ENCODE data around the gene TRIM31. TPM values are rescaled to one million over a fixed set of nuclear protein-coding genes. Genes with fewer than 3 reads are reported as not detected.
"Not testable (repeated sequence)": the region's sequence is repeated elsewhere in the genome, so short reads cannot be mapped to it uniquely, and the experiment has no call there.

TRIM31 gene
- total RNA-seq, 2 experiments from 2014 or later = not detected

DNA sequence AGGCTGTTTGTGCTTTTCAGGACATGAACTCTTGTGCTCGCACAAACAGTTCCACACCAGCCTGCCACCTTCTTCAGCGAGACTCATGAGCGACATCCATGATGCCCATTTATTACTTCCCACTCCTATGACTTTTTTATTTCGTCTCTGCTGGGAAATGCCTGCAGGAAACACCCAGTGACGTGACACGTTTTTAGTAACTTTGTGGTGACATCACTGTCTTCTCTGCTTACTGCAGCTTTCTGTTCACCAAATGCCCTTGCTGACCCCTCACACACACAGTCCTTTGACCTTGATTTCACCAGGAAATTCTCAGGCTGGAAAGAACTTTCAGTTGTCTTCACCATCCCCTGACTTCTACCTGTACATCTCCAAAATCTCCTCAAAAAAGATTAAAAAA is 31.9 kb upstream of the TRIM31 start:
- H3K4me1 Mint-ChIP-seq (ENCODE audit: low read depth) = no peaks in the 10 kb centered on the region
- H3K36me3 Mint-ChIP-seq (ENCODE audit: low read depth) = no peaks in the 10 kb centered on the region
- intact Hi-C loops (cut with DNase I, micrococcal nuclease) = no loop called here
- ChIA-PET CTCF (interaction anchor here (0.7 kb wide), 1 partner anchor 41 kb away, joined by 3 read pairs; no protein-coding TSS in a partner anchor), POLR2A (no interaction called here)
- no peak overlapping the region for H3K4me3 Mint-ChIP-seq
- Histone ChIP-seq H3K9me3 (ENCODE audit: control insufficient read depth in 1 of 2, insufficient read depth in 1 of 2, low read length in 2 of 2) (no peaks in the 10 kb centered on the region), H3K36me3 (ENCODE audit: insufficient read depth, low read length) (no peaks in the 10 kb centered on the region), H3K27ac (ENCODE audit: low read depth in 1 of 2, low read length in 2 of 2) (no peak overlapping the region), H3K4me3 (ENCODE audit: low read length) (no peak overlapping the region), H3K27me3 (ENCODE audit: control insufficient read depth in 1 of 2, insufficient read depth in 2 of 2, low read length in 2 of 2) (peaks cover 0 to 10% of the 10 kb centered on the region in 2 experiments), H3K4me1 (ENCODE audit: insufficient read depth, low read length) (no peaks in the 10 kb centered on the region)
- TF ChIP-seq CTCF (IDR thresholded peaks at IDR 0.05) = no peak
- ATAC-seq (ENCODE audit: poor library complexity) = no peak
- DNase-seq = no peak
- peaks cover 66% of the 10 kb centered on the region for H3K27me3 Mint-ChIP-seq
- H3K9me3 Mint-ChIP-seq = no peaks in the 10 kb centered on the region
- no peak overlapping the region for H3K27ac Mint-ChIP-seq

DNA sequence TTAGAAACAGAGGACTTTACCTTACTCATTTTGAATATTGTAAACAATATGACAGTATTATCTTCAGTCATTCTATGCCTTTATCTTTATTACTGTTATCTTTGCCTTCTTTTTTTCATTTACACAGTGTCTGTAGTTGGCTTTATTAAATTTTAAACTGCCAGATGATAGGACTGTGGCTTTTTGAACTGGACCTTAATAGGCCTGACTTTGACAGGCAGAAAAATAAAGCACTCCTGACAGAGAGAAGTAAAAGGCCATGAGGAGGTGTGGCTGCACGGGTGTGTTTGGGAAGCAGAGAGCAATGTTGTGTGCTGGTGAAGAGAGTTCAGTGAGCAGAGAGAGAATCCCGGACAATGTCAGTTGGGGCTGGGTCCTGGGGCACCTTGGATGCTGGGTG is 30.9 kb upstream of the TRIM31 start:
- Histone ChIP-seq H3K9me3 (ENCODE audit: control insufficient read depth in 1 of 2, insufficient read depth in 1 of 2, low read length in 2 of 2) (no peaks in the 10 kb centered on the region), H3K4me1 (ENCODE audit: insufficient read depth, low read length) (no peaks in the 10 kb centered on the region), H3K27me3 (ENCODE audit: control insufficient read depth in 1 of 2, insufficient read depth in 2 of 2, low read length in 2 of 2) (peaks cover 0 to 10% of the 10 kb centered on the region in 2 experiments), H3K36me3 (ENCODE audit: insufficient read depth, low read length) (no peaks in the 10 kb centered on the region), H3K27ac (ENCODE audit: low read depth in 1 of 2, low read length in 2 of 2) (no peak overlapping the region), H3K4me3 (ENCODE audit: low read length) (no peak overlapping the region)
- no peak for TF ChIP-seq CTCF (IDR thresholded peaks at IDR 0.05)
- intact Hi-C loops (cut with DNase I, micrococcal nuclease) = no loop called here
- H3K9me3 Mint-ChIP-seq = no peaks in the 10 kb centered on the region
- no peaks in the 10 kb centered on the region for H3K36me3 Mint-ChIP-seq (ENCODE audit: low read depth)
- POLR2A ChIA-PET = no interaction called here
- ATAC-seq (ENCODE audit: poor library complexity) = no peak
- no peak for DNase-seq
- CTCF ChIA-PET = interaction anchor here (1.3 kb wide), 1 partner anchor 13 kb away, joined by 3 read pairs; no protein-coding TSS in a partner anchor
- no peaks in the 10 kb centered on the region for H3K4me1 Mint-ChIP-seq (ENCODE audit: low read depth)
- no peak overlapping the region for H3K27ac Mint-ChIP-seq
- H3K27me3 Mint-ChIP-seq = peaks cover 70% of the 10 kb centered on the region
- H3K4me3 Mint-ChIP-seq = no peak overlapping the region

DNA sequence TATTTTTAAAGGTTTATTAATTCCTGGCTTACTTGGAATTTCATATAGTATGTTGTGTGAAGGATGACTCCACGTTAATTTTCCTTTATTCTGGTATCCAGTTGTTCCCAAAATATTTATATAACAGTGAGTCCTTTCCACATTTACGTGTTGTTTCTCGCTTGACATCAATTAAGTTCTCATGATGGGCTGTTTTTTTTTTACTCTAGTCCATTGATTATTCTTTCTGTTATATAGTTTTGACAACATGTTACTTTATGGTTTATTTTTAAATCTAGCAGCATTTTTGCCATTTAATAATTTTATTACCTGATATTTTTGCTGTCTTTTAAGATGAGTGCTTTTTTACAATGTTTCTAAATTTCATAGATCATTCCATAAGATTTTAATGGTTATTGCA is 29.8 kb upstream of the TRIM31 start:
- Histone ChIP-seq H3K9me3 (ENCODE audit: control insufficient read depth in 1 of 2, insufficient read depth in 1 of 2, low read length in 2 of 2) (no peaks in the 10 kb centered on the region), H3K27ac (ENCODE audit: low read depth in 1 of 2, low read length in 2 of 2) (no peak overlapping the region), H3K36me3 (ENCODE audit: insufficient read depth, low read length) (no peaks in the 10 kb centered on the region), H3K27me3 (ENCODE audit: control insufficient read depth in 1 of 2, insufficient read depth in 2 of 2, low read length in 2 of 2) (peaks cover 0 to 7% of the 10 kb centered on the region in 2 experiments), H3K4me3 (ENCODE audit: low read length) (no peak overlapping the region), H3K4me1 (ENCODE audit: insufficient read depth, low read length) (no peaks in the 10 kb centered on the region)
- no peak overlapping the region for H3K4me3 Mint-ChIP-seq
- ChIA-PET POLR2A (no interaction called here), CTCF (interaction anchor here (1.3 kb wide), 1 partner anchor 11 kb away, joined by 3 read pairs; no protein-coding TSS in a partner anchor)
- intact Hi-C loops (cut with DNase I, micrococcal nuclease) = no loop called here
- H3K27ac Mint-ChIP-seq = no peak overlapping the region
- peaks cover 73% of the 10 kb centered on the region for H3K27me3 Mint-ChIP-seq
- DNase-seq = no peak
- H3K9me3 Mint-ChIP-seq = no peaks in the 10 kb centered on the region
- no peaks in the 10 kb centered on the region for H3K4me1 Mint-ChIP-seq (ENCODE audit: low read depth)
- no peak for ATAC-seq (ENCODE audit: poor library complexity)
- H3K36me3 Mint-ChIP-seq (ENCODE audit: low read depth) = no peaks in the 10 kb centered on the region
- TF ChIP-seq CTCF (IDR thresholded peaks at IDR 0.05) = no peak

GRCh38 chr6:30140240-30140639 is 27.4 kb upstream of the TRIM31 start:
- not testable (repeated sequence) for ATAC-seq (ENCODE audit: poor library complexity); H3K4me1 Mint-ChIP-seq (ENCODE audit: low read depth)
- CTCF ChIA-PET = interaction anchor here (1.6 kb wide), 1 partner anchor 9 kb away, joined by 8 read pairs; no protein-coding TSS in a partner anchor

More at GRCh38 chr6:30140240-30140639, 27.4 kb upstream of the TRIM31 start:
- H3K9me3 Mint-ChIP-seq; DNase-seq; H3K9me3 ChIP-seq (ENCODE audit: control insufficient read depth in 1 of 2, insufficient read depth in 1 of 2, low read length in 2 of 2); H3K36me3 Mint-ChIP-seq (ENCODE audit: low read depth); POLR2A ChIA-PET; H3K4me3 Mint-ChIP-seq; H3K27me3 ChIP-seq (ENCODE audit: control insufficient read depth in 1 of 2, insufficient read depth in 2 of 2, low read length in 2 of 2); H3K36me3 ChIP-seq (ENCODE audit: insufficient read depth, low read length); intact Hi-C loops (cut with DNase I, micrococcal nuclease); H3K27ac ChIP-seq (ENCODE audit: low read depth in 1 of 2, low read length in 2 of 2); H3K4me1 ChIP-seq (ENCODE audit: insufficient read depth, low read length); H3K27ac Mint-ChIP-seq; H3K4me3 ChIP-seq (ENCODE audit: low read length): not testable (repeated sequence)
- H3K27me3 Mint-ChIP-seq = peaks cover 69% of the 10 kb centered on the region

Data from CD4-positive, alpha-beta T cell (primary cell).